Right ventricle myocardium inferior (tissue), 1 donor: ENCODE measurements around the gene HOMER3. TPM values are rescaled to one million over a fixed set of nuclear protein-coding genes. Genes with fewer than 3 reads are reported as not detected.

ENCODE experiments used
- ATAC-seq: fragments of 200-7000 bp; cut with Tn5 transposase; one replicate; pipeline ENCODE4 v1.9.1; 2020; ENCODE audit warnings: mild to moderate bottlenecking, moderate library complexity
- DNase-seq: peaks from one replicate; pipeline ENCODE4 v3.0.0; 2021; ENCODE audit errors: missing footprints
- intact Hi-C: fragments of 100-400 bp; cut with DNase I; formaldehyde crosslinking; loops from one replicate; pipeline ENCODE4 v1.11.0; 2022
- total RNA-seq: library from RNA; stranded (reverse); fragmentation: NEBNext Ultra II Directional; extraction: Animal tissue kit (Norgen Biotek cat#: 25700); gene quantifications from one replicate; pipeline ENCODE4 v1.2.1, GENCODE V29; 2021
- donor health status: DM: no; HTN: yes; CAD: no; lungs with severe emphysema.

Gene HOMER3
- total RNA-seq, 1 donor from 2014 or later: 15.2 TPM

DNA sequence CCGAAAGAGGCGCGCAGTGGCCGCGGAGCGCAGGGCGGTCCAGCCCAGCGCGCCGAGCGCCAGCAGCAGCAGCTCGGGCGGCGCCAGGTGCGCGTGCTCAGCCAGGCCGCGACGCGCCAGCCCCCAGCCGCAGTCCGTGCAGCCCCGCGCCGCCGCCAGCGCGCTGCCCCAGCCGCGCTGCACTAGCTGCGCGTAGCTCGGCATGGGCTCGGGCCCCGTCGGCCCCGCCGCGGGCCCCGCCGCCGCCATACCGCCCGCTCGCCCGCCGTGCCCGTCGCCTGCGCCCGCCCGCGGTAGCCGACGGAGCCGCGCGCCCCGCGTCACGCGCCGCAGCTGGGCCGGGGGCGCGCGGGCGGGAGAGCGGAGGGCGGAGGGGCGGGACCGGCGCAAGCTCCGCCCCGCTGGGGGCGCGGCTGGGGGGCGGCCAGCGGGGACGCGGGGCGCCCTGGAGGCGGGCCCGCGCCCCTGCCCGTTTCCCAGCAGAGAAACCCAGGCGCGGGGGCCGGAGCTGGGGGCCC, 45.1 kb downstream of the HOMER3 start, which contains the start of gene CERS1:
CERS1 (minus strand) TSS at position 335 of the 518 bp plus-strand sequence; CDS start at position 249, 86 bp downstream.
- intact Hi-C loops: loop anchor here (10.0 kb wide), 1 partner anchor 89 kb away; no protein-coding TSS in a partner anchor
- no peak for DNase-seq
- ATAC-seq: no peak

DNA sequence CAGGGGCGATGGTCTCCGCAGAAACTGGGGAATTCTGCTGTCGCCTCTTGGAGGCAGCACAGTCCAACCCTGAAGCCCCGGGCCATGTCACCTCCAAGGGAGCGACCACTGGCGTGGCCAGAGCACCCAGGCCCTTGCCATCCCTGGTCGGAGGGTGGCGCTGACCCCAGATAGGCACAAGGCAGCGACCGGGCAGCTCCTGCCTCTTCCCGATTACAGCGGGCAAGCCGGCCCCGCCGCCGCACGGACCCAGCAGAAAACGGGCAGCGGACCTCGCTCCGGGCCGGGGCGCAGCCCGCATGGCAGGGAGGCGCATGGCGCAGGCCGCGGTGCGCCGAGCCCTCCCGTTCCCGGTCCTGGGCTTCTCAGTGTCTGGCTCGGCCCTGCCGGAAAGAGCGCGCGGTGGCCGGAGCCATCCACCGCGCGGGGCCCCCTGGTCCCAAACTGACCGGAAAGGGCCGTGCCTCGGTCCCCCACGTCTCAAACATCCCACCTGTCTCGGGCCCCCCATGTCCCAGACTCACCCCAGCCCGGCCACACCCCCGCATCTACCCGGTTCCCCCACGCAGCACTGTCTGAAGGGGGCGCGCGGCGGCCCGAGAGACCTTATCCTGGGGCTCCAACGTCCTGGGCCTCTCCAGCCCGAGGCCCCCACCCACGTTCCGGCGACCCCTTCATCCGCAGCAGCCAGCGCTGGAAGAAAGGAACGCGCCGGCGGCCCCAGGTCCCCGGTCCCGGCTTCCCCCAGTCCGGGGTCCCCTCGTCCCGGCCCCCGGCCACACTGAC, 45.8 kb downstream of the HOMER3 start:
- DNase-seq (no peak), ATAC-seq (no peak)
- intact Hi-C loops: loop anchor here (10.0 kb wide), 1 partner anchor 90 kb away; no protein-coding TSS in a partner anchor

DNA sequence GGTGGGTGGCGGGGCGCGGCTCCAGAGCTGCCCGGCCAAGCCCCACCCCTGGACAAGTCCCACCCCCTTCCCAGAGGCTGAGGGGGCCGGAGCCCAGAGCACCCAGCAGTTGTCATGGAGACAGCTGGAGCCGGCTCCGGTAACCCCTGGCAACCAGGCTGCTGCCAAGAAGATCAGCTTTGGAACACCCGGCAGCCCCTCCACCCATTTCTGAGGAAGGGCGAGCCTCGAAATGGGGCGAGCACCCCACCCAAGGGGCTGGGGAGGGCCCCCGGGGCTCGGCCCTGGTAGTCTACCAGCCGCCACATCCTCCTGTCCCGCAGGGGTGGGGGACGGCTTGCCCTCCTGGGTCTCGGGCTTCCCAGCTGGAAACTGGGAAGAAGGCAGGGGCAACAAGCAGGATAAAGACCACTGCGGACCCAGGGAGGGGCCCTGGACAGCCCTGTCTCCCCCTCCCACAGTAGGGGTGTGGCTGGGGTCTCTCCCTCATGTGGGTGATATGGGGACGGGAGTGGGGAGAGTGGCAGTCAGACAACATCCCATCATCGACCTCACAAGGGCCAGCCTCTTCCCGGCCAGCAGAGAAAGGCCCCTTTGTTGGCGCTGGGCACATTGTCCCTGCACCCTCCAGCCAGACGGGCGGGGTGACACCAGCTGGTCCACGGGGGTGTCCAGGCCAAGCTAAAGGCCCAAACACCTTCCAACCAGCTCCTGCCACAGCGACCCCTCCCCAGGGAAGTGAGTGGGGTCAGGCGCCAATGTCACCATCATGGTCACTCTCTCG, 46.6 kb downstream of the HOMER3 start:
- ATAC-seq: no peak
- intact Hi-C loops: loop anchor here (10.0 kb wide), 1 partner anchor 90 kb away; no protein-coding TSS in a partner anchor
- DNase-seq: no peak

DNA sequence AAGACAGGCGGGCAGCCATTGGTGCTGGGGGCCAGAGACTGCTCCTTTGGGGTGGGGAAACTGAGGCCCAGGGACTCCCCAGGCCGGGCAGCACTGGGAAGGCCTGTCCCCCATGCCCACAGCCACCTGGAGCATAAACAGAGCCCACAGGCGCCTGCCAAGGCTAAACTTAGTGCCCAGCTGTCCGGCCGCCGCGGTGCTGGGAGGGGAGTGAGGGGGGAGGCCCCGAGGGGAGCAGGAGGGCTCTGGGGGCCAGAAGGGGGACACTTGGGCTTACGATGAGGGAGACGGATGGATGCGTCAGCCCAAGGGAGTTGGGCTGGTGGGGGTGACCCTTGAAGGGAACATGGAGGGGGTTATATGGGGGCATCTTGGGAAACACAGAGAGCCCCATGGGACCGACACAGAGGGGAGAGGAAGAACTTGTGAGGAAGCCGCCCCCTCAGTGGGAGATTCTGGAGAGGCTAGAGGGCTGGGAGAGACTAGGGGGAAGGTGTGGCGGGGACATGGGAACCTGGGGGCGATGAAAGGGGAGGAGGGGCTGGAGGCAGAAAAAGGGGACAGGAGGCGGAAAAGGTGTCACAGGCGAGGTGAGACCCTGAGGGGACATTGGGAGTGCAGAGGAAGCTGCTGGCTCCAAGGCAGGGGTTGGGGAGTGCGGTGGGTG, 47.3 kb downstream of the HOMER3 start:
- ATAC-seq: no peak
- no peak for DNase-seq
- intact Hi-C loops: loop anchor here (10.0 kb wide), 1 partner anchor 91 kb away; no protein-coding TSS in a partner anchor

DNA sequence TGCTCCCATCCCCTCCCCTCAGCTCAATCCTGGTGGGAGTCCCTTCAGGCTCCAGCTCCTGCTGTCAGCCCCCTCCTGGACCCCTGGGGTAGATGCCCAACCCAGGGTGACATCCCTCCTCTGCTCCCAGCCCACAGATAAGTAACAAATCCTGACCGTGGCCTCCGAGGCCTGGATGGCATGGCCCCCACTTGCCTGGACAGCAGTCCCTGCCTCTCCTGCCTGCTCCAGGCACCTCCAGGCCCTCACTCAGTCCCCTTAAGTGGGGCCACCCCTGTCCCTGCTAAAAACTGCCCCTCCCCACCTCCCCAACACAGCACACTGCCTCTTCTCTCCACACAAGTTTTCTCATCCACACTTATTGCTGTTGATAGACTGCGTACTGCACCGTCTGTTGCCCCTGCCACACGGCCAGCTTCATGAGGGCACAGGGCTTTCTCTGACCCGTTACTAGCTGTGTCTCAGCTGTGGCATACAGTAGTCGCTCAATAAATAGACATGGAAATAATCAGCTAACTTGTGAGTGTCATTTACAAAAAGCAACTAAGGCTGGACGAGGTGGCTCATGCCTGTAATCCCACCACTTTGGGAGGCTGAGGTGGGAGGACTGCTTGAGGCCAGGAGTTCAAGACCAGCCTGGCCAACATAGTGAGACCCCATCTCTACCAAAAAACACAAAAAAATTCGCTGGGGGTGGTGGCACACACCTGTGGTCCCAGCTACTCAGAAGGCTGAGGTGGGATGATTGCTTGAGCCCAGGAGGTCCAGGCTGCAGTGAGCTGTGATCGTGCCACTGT, 50.9 kb downstream of the HOMER3 start:
- no peak for ATAC-seq
- DNase-seq: no peak
- intact Hi-C loops: loop anchor here (10.0 kb wide), 1 partner anchor 95 kb away; no protein-coding TSS in a partner anchor

DNA sequence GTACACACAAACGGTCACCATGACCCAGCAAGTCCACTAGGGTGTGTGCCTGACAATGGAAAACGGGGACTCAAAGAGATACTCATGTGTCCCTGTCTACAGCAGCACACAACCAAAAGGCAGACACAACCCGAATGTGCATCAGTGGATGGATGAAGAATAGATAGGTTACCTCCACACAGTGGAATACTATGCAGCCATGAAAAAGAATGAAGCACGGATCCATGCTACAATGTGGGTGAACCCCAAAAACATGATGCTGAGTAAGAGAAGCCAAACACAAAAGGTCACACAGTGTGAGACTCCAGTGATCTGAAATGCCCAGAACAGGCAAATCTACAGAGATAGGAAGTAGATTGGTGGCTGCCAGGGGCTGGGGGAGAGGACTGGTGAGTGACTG, 54.0 kb downstream of the HOMER3 start:
- DNase-seq: no peak
- intact Hi-C loops: no loop called here
- ATAC-seq: no peak

DNA sequence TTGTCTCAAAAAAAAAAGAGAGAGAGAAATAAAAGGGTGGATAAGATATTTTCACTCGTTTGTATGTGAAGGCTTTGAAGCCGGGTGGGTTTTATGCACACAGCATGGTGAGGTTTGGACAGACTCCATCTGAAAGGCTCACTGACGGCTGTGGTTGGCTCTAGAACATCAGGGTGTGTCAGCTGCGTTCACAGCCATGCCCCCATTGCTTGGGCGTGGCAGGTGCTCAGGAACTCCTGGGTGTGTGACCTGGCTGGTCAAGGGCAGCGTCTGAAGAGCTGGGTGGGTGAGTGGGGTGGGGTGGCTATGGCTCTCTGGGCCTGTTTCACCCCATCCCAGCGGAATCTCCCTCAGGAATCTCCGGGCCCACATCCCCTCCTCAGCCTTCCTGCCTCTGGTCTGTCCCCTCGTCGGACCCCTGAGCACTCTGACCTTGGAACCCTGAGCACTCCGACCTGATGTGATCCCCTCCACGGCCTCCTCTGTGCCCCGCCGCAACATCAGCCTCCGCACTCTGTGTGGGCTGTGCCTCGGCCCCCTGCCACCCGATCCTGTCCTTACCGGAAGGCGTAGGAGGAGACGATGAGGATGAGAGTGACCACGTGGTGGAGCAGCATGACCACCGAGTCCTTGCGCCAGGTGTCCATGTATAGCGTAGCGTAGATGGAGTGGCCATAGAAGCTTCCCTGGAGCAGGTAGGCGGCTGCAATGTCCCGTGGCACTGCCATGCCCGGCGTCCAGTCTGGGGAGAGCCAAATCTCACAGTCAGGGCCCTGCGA, 57.3 kb downstream of the HOMER3 start:
- no peak for ATAC-seq
- no peak for DNase-seq
- intact Hi-C loops: no loop called here

DNA sequence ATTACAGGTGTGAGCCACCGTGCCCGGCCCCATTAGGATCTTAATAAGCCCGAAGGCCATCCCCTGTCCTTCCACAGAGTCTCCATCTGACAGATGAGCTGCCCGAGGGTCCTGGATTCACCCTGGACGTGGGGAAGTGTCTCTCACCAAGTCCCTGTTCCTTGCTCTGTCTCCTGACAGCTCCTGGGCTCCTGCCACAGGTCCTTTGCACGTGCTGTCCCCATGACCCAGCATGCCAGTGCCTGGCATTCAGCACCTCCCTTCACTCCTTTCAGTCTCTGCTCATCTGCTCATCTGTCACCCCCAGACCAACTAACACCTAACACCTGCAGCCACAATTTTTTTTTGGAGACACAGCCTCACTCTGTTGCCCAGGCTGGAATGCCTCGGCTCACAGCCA, 59.5 kb downstream of the HOMER3 start:
- intact Hi-C loops: no loop called here
- DNase-seq (no peak), ATAC-seq (no peak)

DNA sequence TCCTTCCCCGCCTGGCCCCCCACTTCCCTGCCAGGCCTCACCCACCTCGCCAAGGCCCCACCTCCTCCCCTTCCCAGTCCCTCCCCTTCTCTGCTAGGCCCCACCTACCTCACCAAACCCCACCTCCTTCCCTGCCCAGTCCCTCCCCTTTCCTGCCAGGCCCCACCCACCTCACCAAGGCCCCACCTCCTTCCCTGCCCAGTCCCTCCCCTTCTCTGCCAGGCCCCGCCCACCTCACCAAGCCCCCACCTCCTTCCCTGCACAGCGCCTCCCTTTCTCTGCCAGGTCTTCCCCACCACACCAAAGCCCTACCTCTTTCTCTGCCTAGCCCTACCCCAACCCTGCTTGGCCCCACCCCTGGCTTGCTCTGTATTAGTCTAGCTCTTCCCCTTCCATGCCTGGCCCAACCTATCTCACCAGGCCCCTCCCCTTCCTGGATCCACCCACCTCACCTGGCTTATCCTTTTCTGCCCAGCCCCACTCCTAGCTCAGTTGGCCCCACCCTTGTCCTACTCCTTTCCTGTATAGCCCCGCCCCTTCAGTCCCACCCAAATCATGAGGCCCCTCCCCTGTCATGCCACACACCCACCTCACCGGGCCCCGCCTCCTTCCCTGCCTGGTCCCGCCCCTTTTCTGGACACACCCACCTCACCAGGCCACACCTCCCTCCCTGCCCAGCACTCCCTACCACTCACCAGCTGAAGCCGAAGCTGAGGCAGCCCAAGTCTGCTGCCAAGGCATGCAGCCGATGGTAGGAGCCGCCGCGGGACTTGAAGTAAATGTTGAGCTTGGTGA, 61.2 kb downstream of the HOMER3 start:
- DNase-seq (no peak), ATAC-seq (no peak)
- intact Hi-C loops: no loop called here

Other genes starting within 250 kb of the HOMER3 start
- not detected for gene COMP, start 149.9 kb downstream of the HOMER3 start, total RNA-seq
- gene UPF1, start 109.3 kb downstream of the HOMER3 start, total RNA-seq: 37.0 TPM
- 0.30 TPM for gene CERS1, start 45.1 kb downstream of the HOMER3 start, total RNA-seq
- gene COPE, start 21.8 kb downstream of the HOMER3 start, total RNA-seq: 139 TPM
- gene DDX49, start 21.5 kb downstream of the HOMER3 start, total RNA-seq: 25.6 TPM
- gene SUGP2, start 92.3 kb upstream of the HOMER3 start, total RNA-seq: 68.5 TPM
- gene ARMC6, start 92.4 kb upstream of the HOMER3 start, total RNA-seq: 13.6 TPM
- gene SLC25A42, start 122.8 kb upstream of the HOMER3 start, total RNA-seq: 30.9 TPM
- 23.5 TPM for gene TMEM161A, start 197.3 kb upstream of the HOMER3 start, total RNA-seq
- 1.4 TPM for gene MEF2B, start 229.0 kb upstream of the HOMER3 start, total RNA-seq